Muscle of leg (tissue), 11 donors: ENCODE results near the gene LSG1. TPM values are rescaled to one million over a fixed set of nuclear protein-coding genes. Genes with fewer than 3 reads are reported as not detected.
A peak's percentile ranks its signal among the peaks of the same experiment; 100 is the strongest.

Source experiments
- DNase-seq: peaks from one replicate; pipeline ENCODE4 v3.0.0; 2013
- H3K27ac ChIP-seq: one replicate; pipeline ENCODE4 v1.5.1; 2013; ENCODE audit warnings: mild to moderate bottlenecking, low read length, control low read depth
- H3K27me3 ChIP-seq: one replicate; pipeline ENCODE4 v1.6.1; 2013; ENCODE audit warnings: low read length; ENCODE audit not compliant: control insufficient read depth, insufficient read depth
- H3K36me3 ChIP-seq: one replicate; pipeline ENCODE4 v1.6.1; 2013; ENCODE audit warnings: low read length; ENCODE audit not compliant: control insufficient read depth, insufficient read depth
- H3K4me1 ChIP-seq: one replicate; pipeline ENCODE4 v1.6.1; 2013; ENCODE audit warnings: low read length; ENCODE audit not compliant: control insufficient read depth, insufficient read depth
- H3K4me3 ChIP-seq: one replicate; pipeline ENCODE4 v1.5.1; 2013; ENCODE audit warnings: low read length, control low read depth
- H3K9me3 ChIP-seq: replicated peaks from 2 replicates; pipeline ENCODE4 v1.6.1; 2013; ENCODE audit warnings: low read depth, low read length; ENCODE audit not compliant: control insufficient read depth
- WGBS: methylation state at CpG from one replicate; pipeline ENCODE4 v1.1.5; 2013; ENCODE audit warnings: missing lambda C conversion rate; ENCODE audit not compliant: insufficient coverage; 5-methylcytosine and 5-hydroxymethylcytosine counted together
- polyA plus RNA-seq, 8 donors: library from polyadenylated mRNA; unstranded; fragments of 120-200 nt; gene quantifications; one replicate each; pipeline versions ENCODE4 v1.2.1 to v1.2.3, GENCODE V29; 2013; ENCODE audit warnings: inconsistent platforms in 1 of 8, low replicate concordance in 1 of 8; ENCODE audit not compliant: insufficient read length in 8 of 8, insufficient read depth in 1 of 8
- total RNA-seq: library from RNA; stranded (reverse); fragments of 120-200 nt; gene quantifications from one replicate; pipeline ENCODE4 v1.2.4, GENCODE V29; 2013

LSG1 gene
- total and polyA plus RNA-seq, 9 donors = 20.5 to 47.3 (median 27.1) TPM

DNA sequence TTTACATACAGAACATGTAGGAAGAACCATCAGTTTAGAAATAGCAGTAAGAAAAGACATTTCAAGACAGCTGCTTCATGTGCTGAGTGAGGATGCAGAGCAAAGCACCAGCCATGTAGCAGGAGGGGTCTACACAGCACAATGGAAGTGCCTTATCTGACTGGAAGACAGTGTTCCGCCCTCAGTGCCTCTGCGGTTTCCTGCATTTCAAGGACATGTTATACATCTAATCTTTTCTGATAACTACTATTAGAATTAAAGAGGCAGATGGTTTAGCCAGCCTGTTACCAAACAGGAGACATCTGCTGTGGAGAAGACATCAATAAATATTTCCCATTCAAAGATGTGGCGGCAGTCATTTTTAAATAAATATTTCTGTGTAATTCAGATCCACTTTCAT is 10.6 kb downstream of the LSG1 start:
- Histone ChIP-seq H3K27me3 (no peaks in the 10 kb centered on the region), H3K9me3 (no peaks in the 10 kb centered on the region), H3K36me3 (peaks cover 42% of the 10 kb centered on the region), H3K4me3 (no peak overlapping the region), H3K4me1 (no peaks in the 10 kb centered on the region), H3K27ac (no peak overlapping the region)
- no CpG with 5 or more reads among the region's 3 CpGs for whole genome bisulfite sequencing
- DNase-seq = no peak

DNA sequence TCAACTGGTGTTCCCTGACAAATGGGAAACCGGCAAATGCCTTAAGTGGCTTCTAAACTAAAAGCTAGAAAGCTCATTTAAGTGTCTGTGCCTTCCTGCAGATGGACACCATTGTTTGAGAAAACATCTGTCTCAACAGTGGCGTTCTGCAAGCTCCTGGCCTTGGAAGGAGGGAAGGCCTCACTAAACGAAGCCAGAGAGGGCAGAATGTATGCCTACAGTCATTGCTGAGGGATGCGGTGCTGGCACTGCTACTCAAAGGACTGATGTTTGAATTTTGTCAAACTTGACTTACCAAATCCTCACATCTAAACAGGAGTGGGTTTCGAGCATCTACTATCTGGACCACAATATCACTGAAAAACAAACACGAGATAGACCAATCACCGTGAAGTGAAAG is 12.2 kb downstream of the LSG1 start:
- H3K4me1 ChIP-seq = no peaks in the 10 kb centered on the region
- no peaks in the 10 kb centered on the region for H3K9me3 ChIP-seq
- no peaks in the 10 kb centered on the region for H3K27me3 ChIP-seq
- H3K36me3 ChIP-seq = peaks cover 34% of the 10 kb centered on the region
- no peak overlapping the region for H3K27ac ChIP-seq
- no peak overlapping the region for H3K4me3 ChIP-seq
- 80% methylated on average over 3 of the region's 7 CpGs for WGBS
- DNase-seq = no peak

DNA sequence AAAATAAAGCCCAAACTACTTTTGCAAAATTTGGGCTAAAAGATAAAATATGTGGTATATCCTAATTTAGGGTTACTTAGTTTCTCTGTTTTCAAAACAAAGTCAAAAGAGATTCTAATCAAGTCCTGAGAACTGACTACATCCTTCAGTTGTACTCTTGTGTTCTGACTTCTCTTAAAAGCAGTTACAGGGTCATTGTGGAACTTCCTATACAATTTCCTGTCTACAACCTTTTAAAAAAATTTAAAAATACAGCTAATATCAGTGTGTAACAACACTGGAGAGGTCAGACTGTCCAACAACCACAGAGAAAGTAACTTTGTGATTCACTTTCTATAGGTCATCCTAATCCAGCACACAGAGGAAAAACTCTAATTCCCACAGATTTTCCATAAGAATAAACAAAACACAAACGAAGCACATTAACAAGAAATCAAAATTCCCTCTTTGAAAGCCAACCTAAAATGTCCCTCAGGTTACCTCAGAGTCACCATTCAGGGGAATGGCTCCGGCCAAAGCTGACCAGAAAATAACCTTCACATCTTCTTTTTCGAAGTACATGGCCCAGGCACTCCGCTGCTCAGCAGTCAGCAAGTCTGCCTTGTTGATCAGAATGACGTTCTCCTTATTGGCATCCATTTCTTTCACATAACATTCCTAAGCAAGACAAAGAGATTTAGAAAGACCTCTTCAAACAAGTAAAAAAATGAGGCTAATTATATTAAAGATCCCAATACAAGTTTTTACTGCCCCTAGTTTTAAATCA is 13.3 kb downstream of the LSG1 start:
- Histone ChIP-seq H3K4me1 (no peaks in the 10 kb centered on the region), H3K4me3 (no peak overlapping the region), H3K36me3 (peaks cover 29% of the 10 kb centered on the region), H3K27ac (peak overlapping the region; percentile 2), H3K27me3 (no peaks in the 10 kb centered on the region), H3K9me3 (no peaks in the 10 kb centered on the region)
- no peak for DNase-seq
- WGBS = 66% methylated on average over 4 of the region's 5 CpGs

DNA sequence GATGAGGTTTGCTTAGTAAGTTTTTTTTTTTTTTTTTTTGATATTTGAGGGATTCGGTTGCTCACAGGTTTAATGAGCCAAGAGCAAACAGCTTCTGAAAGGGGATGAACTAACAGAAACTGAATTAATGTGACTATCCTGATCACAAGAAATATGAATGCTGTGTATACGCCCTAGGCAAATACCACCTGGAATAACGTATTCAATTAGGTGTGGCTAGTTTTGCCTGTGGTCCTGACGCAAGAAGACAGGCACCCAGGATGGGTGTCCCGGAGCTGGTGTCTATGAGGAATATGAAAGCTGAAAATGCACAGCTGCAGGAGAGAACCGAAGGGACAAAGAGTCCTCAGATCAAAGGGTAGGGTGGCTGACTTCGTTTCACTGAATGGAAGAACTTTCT is 14.6 kb downstream of the LSG1 start:
- Histone ChIP-seq H3K36me3 (peaks cover 31% of the 10 kb centered on the region), H3K27ac (no peak overlapping the region), H3K9me3 (no peaks in the 10 kb centered on the region), H3K27me3 (no peaks in the 10 kb centered on the region), H3K4me1 (no peaks in the 10 kb centered on the region), H3K4me3 (no peak overlapping the region)
- DNase-seq = no peak
- WGBS = 78% methylated on average over 6 of the region's 7 CpGs

DNA sequence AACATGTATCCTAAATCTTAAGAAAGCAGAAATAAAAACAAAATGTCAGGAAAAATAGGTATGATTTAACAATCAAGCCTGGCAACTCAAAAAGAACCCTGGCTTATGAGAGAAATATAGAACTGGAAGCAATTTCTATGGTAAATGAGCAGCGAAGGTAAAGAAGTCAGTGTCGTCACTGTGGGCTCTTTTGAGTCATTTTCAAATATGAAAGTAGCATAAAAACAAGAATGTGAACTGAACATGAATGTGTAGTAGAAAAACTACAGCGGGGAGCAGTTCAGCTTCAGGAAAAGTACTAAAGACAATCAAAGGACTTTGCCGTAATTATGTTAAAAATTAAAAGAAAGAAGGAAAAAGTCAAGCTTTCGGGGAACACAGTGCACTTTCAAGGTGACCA is 17.5 kb downstream of the LSG1 start:
- no peak overlapping the region for H3K27ac ChIP-seq
- no peaks in the 10 kb centered on the region for H3K9me3 ChIP-seq
- H3K4me3 ChIP-seq = no peak overlapping the region
- peaks cover 33% of the 10 kb centered on the region for H3K36me3 ChIP-seq
- 73% methylated on average over 4 of the region's 5 CpGs for WGBS
- no peaks in the 10 kb centered on the region for H3K4me1 ChIP-seq
- no peak for DNase-seq
- H3K27me3 ChIP-seq = no peaks in the 10 kb centered on the region

DNA sequence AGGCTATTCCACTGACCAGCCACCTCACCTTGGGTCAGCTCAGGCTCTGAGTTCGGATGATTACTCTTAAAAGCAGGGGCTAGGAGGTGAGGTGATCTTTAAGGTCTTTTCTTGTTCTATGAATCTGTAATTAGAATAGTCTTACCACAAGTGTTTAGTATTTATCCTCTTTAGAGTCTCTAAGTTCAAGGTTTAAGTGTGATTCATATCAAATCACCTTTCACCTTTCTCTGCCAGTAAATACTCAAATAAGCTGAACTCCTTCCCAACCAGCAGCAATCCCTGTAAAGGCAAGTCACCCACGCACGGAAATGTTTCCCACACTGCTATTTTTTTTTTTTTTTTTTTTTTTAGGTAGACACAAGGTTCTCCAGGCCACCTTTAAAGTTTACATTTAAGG is 24.2 kb downstream of the LSG1 start:
- Histone ChIP-seq H3K27me3 (no peaks in the 10 kb centered on the region), H3K27ac (no peak overlapping the region), H3K36me3 (peaks cover 38% of the 10 kb centered on the region), H3K4me3 (no peak overlapping the region), H3K9me3 (no peaks in the 10 kb centered on the region), H3K4me1 (no peaks in the 10 kb centered on the region)
- DNase-seq = no peak
- WGBS = no CpG with 5 or more reads among the region's 3 CpGs

DNA sequence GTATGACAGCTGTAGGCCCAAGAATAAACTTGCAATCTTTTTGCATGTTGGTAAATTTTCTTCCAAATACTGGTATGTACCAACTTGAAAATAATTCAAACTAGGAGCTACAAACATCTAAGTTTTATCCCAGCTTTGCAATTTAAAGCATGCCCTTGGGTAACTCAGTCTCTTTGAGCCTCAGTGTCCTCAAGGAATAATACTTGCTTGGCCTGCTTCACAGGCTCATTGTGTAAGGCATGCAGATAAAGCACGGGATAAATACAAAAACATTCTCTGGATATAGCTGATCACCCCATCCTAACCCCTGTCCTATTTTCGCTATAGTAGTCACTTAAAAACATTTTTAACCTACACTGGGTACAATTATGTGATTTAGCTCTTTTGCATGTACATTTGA is 29.2 kb downstream of the LSG1 start:
- no peak for DNase-seq
- H3K27me3 ChIP-seq = no peaks in the 10 kb centered on the region
- no peaks in the 10 kb centered on the region for H3K4me1 ChIP-seq
- no peak overlapping the region for H3K27ac ChIP-seq
- WGBS = no CpG with 5 or more reads among the region's 2 CpGs
- no peaks in the 10 kb centered on the region for H3K9me3 ChIP-seq
- H3K4me3 ChIP-seq = no peak overlapping the region
- peaks cover 28% of the 10 kb centered on the region for H3K36me3 ChIP-seq

DNA sequence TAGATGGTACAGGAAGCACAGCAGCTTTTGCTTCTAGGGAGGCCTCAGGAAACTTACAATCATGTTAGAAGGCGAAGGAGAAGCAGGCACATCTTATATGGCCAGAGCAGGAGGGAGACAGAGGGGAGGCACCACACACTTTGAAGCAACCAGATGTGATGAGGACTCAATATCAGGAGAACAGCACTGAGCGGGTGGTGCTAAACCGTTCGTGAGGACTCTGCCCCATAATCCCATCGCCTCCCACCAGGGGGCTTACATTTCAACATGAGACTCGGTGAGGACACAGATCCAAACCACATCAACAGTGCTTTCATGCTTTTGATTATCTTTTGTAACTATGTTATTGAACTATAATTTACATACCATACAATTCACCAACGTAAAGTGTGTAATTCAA is 31.2 kb downstream of the LSG1 start:
- H3K4me1 ChIP-seq = no peaks in the 10 kb centered on the region
- no peak for DNase-seq
- no peak overlapping the region for H3K27ac ChIP-seq
- H3K9me3 ChIP-seq = no peaks in the 10 kb centered on the region
- H3K27me3 ChIP-seq = no peaks in the 10 kb centered on the region
- no CpG with 5 or more reads among the region's 7 CpGs for WGBS
- no peak overlapping the region for H3K4me3 ChIP-seq
- H3K36me3 ChIP-seq = peaks cover 26% of the 10 kb centered on the region

DNA sequence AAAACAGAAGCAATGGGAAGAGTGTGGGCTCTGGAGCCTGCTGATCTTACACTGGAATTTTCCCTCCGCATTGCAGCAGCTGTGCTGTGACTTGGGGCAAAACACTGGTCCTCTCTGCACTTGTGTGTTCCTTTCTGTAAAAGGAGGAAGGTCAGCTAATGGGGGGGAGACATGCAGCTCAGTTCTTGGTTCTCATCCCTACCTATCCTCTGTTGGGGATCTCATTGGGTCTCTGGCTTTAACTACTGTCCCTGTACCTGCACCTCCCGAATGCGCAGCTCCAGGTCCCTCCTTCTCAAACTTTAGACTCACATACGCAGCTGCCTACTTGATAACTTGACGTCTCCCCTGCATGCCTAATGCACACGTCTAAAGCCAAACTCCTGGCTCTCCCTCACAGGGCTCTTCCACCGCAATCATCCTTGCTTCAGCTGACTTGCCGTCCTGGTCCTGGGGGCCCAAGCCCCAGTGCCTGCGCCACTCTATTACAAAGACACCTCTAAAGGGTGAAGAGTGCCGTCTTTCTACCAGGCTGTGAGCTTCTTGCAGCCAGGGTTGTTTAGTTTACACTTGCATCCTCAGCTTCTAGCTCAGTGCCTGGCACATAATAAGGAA is 32.9 kb downstream of the LSG1 start:
- Histone ChIP-seq H3K9me3 (no peaks in the 10 kb centered on the region), H3K4me3 (no peak overlapping the region), H3K4me1 (no peaks in the 10 kb centered on the region), H3K36me3 (peaks cover 18% of the 10 kb centered on the region), H3K27me3 (no peaks in the 10 kb centered on the region), H3K27ac (no peak overlapping the region)
- no peak for DNase-seq
- WGBS = 84% methylated on average over 9 of the region's 10 CpGs

DNA sequence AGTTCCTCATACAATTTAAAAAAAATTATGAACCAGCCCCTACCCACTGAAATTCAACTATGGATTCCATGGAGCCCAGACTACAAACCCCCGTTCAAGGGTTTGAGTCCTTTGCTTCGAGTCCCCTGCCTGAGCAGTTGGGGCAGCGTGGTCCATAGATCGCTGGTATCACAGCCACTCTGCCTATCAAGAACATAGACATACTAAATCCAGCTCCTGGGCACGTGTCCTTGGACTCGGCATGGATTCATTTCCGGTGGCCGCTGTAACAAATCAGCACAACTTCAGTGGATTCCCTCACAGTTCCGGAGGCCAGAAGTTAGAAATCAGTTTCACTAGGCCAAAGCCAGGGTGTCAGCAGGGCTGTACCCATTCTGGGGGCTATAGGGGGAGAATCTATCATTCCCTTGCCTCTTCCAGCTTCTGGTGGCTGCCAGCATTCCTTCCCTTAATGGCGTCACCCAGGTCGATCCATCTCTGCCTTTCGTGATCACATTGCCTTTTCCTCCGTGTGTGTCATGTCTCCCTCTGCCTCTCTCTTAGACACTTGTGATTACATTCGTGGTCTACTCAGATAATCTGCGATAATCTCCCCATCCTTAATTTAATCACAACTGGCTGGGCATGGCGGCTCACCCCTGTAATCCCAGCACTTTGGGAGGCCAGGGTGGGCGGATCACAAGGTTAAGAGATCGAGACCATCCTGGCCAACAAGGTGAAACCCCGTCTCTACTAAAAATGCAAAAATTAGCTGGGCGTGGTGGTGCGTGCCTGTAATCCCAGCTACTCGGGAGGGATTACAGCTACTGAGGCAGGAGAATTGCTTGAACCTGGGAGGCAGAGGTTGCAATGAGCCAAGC is 34.2 kb downstream of the LSG1 start:
- H3K4me1 ChIP-seq = peaks cover 3% of the 10 kb centered on the region
- no peak for DNase-seq
- WGBS = 90% methylated on average over 22 of the region's 22 CpGs

More for the DNA sequence above, 34.2 kb downstream of the LSG1 start:
- Histone ChIP-seq H3K27me3 (no peaks in the 10 kb centered on the region), H3K4me3 (no peak overlapping the region), H3K36me3 (peaks cover 15% of the 10 kb centered on the region), H3K27ac (no peak overlapping the region), H3K9me3 (no peaks in the 10 kb centered on the region)
